NK-92 (cell line): Measurements from ENCODE around the gene PGLYRP4.

Source experiments
- DNase-seq: peaks from one replicate; lab custom pipeline; 2025; ENCODE audit not compliant: unreplicated experiment; lab: John Stamatoyannopoulos, UW

Gene PGLYRP4

GRCh38 chr1:153348511-153349362 is at the start of gene PGLYRP4:
PGLYRP4 (minus strand) TSS chr1:153348841; CDS start chr1:153347932, 909 bp downstream.
- no peak for DNase-seq

- DNase-seq, result no peak
Observed at GRCh38 chr1:153397924-153398651, 49.4 kb upstream of the PGLYRP4 start.

GRCh38 chr1:153397051-153397923 is 48.6 kb upstream of the PGLYRP4 start:
- no peak for DNase-seq

GRCh38 chr1:153396461-153396860 is 47.8 kb upstream of the PGLYRP4 start:
- DNase-seq, result no peak

- DNase-seq, result no peak
Observed at GRCh38 chr1:153395776-153396175, 47.1 kb upstream of the PGLYRP4 start.

- DNase-seq, result no peak
Observed at GRCh38 chr1:153395136-153395685, 46.6 kb upstream of the PGLYRP4 start.

GRCh38 chr1:153394391-153394790 is 45.8 kb upstream of the PGLYRP4 start:
- no peak for DNase-seq

- DNase-seq, result no peak
Observed at GRCh38 chr1:153393926-153394325, 45.3 kb upstream of the PGLYRP4 start.

- no peak for DNase-seq
Observed at GRCh38 chr1:153392822-153393221, 44.2 kb upstream of the PGLYRP4 start.

- DNase-seq, result no peak
Observed at GRCh38 chr1:153392258-153392657, 43.6 kb upstream of the PGLYRP4 start.

GRCh38 chr1:153390938-153391710 is 42.5 kb upstream of the PGLYRP4 start, which contains the start of gene S100A8:
S100A8 (minus strand) TSS chr1:153391073; CDS start chr1:153390535, 538 bp downstream.
- no peak for DNase-seq

- DNase-seq, result no peak
Observed at GRCh38 chr1:153389973-153390879, 41.6 kb upstream of the PGLYRP4 start.

GRCh38 chr1:153389401-153389800 is 40.8 kb upstream of the PGLYRP4 start:
- no peak for DNase-seq

- DNase-seq, result no peak
Observed at GRCh38 chr1:153387785-153388184, 39.1 kb upstream of the PGLYRP4 start.

GRCh38 chr1:153387001-153387400 is 38.4 kb upstream of the PGLYRP4 start:
- DNase-seq, result no peak

- no peak for DNase-seq
Observed at GRCh38 chr1:153386500-153386901, 37.9 kb upstream of the PGLYRP4 start.

- DNase-seq, result no peak
Observed at GRCh38 chr1:153384958-153385580, 36.4 kb upstream of the PGLYRP4 start.

- DNase-seq, result no peak
Observed at GRCh38 chr1:153380711-153381110, 32.1 kb upstream of the PGLYRP4 start.

GRCh38 chr1:153379591-153379990 is 30.9 kb upstream of the PGLYRP4 start:
- no peak for DNase-seq
